CD14-positive monocyte (primary cell): ENCODE measurements around the gene TMEM244. TPM values are rescaled to one million over a fixed set of nuclear protein-coding genes. Genes with fewer than 3 reads are reported as not detected.

Source experiments
- DNase-seq, 3 donors: peaks; one replicate each; pipeline ENCODE4 v3.0.0-alpha.2; 2011 to 2022
- H2AFZ ChIP-seq: 2 replicates; pipeline ENCODE4 v1.6.0; 2012; ENCODE audit warnings: mild to moderate bottlenecking, low read depth, low read length, inconsistent platforms; ENCODE audit not compliant: insufficient read depth, poor library complexity, severe bottlenecking
- H3K27ac ChIP-seq, 2 donors: 1 replicate in 1 of 2; 2 replicates in 1 of 2; pipeline ENCODE4 v1.5.1; 2012 to 2013; ENCODE audit warnings: low read length in 2 of 2, control low read depth in 1 of 2, inconsistent platforms in 1 of 2, low read depth in 1 of 2, mild to moderate bottlenecking in 1 of 2
- H3K27me3 ChIP-seq, 2 donors: one replicate each; pipeline versions ENCODE4 v1.6.0 to v1.6.1; 2011 to 2013; ENCODE audit warnings: low read length in 2 of 2; ENCODE audit not compliant: control insufficient read depth in 2 of 2, insufficient read depth in 2 of 2
- H3K36me3 ChIP-seq, 2 donors: replicated peaks in 1 of 2; 1 replicate in 1 of 2; 2 replicates in 1 of 2; pipeline versions ENCODE4 v1.5.1 to v1.6.1; 2012 to 2013; ENCODE audit warnings: low read length in 2 of 2, control low read depth in 1 of 2, inconsistent platforms in 1 of 2, mild to moderate bottlenecking in 1 of 2; ENCODE audit not compliant: insufficient read depth in 2 of 2, control insufficient read depth in 1 of 2
- H3K4me1 ChIP-seq, 2 donors: 1 replicate in 1 of 2; 2 replicates in 1 of 2; pipeline versions ENCODE4 v1.5.1 to v1.6.1; 2012 to 2013; ENCODE audit warnings: low read length in 2 of 2, control low read depth in 1 of 2, inconsistent platforms in 1 of 2, mild to moderate bottlenecking in 1 of 2, moderate library complexity in 1 of 2; ENCODE audit not compliant: insufficient read depth in 2 of 2, control insufficient read depth in 1 of 2
- H3K4me2 ChIP-seq: replicated peaks from 2 replicates; pipeline ENCODE3; 2012; ENCODE audit warnings: low read length, moderate library complexity, mild to moderate bottlenecking; ENCODE audit not compliant: poor library complexity, severe bottlenecking; ENCODE audit errors: extremely low read depth
- H3K4me3 ChIP-seq, 3 experiments: fragments of 200-600 bp in 1 of 3; sonication (generic) in 1 of 3; replicated peaks in 1 of 3; 1 replicate in 2 of 3; 2 replicates in 1 of 3; pipeline ENCODE4 v1.5.1; 2011 to 2013; ENCODE audit warnings: low read length in 3 of 3, mild to moderate bottlenecking in 3 of 3, control low read depth in 2 of 3, low read depth in 2 of 3, inconsistent platforms in 1 of 3, moderate library complexity in 1 of 3
- H3K79me2 ChIP-seq: 2 replicates; pipeline ENCODE4 v1.6.0; 2012; ENCODE audit warnings: mild to moderate bottlenecking, control low read depth, inconsistent platforms, low read length, moderate library complexity; ENCODE audit not compliant: insufficient read depth
- H3K9ac ChIP-seq: 2 replicates; pipeline ENCODE4 v1.6.0; 2017; ENCODE audit warnings: low read length, mild to moderate bottlenecking; ENCODE audit not compliant: insufficient read depth, poor library complexity, severe bottlenecking
- H3K9me3 ChIP-seq, 2 donors: replicated peaks in 1 of 2; 1 replicate in 1 of 2; 2 replicates in 1 of 2; pipeline versions ENCODE4 v1.5.1 to v1.6.1; 2012 to 2013; ENCODE audit warnings: low read length in 2 of 2, control low read depth in 1 of 2; ENCODE audit not compliant: control insufficient read depth in 1 of 2, insufficient read depth in 1 of 2
- H4K20me1 ChIP-seq: 2 replicates; pipeline ENCODE4 v1.6.0; 2012; ENCODE audit warnings: mild to moderate bottlenecking, low read length, control low read depth, moderate library complexity; ENCODE audit not compliant: insufficient read depth
- H3K27ac Mint-ChIP-seq, 7 donors: one replicate each; pipeline ENCODE4 v1.8.0; 2020; ENCODE audit warnings: mild to moderate bottlenecking in 7 of 7, mixed read lengths in 7 of 7, moderate library complexity in 6 of 7, inconsistent platforms in 2 of 7
- H3K27me3 Mint-ChIP-seq, 3 donors: one replicate each; pipeline ENCODE4 v1.8.0; 2021 to 2022; ENCODE audit warnings: low read depth in 3 of 3, mild to moderate bottlenecking in 3 of 3, mixed read lengths in 3 of 3, moderate library complexity in 3 of 3, inconsistent platforms in 1 of 3
- H3K36me3 Mint-ChIP-seq, 2 donors: one replicate each; pipeline ENCODE4 v1.8.0; 2020; ENCODE audit warnings: mixed read lengths in 2 of 2, inconsistent platforms in 1 of 2, mild to moderate bottlenecking in 1 of 2
- H3K4me1 Mint-ChIP-seq: one replicate; pipeline ENCODE4 v1.8.0; 2020; ENCODE audit warnings: mild to moderate bottlenecking, mixed read lengths
- H3K4me3 Mint-ChIP-seq, 2 donors: one replicate each; pipeline ENCODE4 v1.8.0; 2020; ENCODE audit warnings: mild to moderate bottlenecking in 2 of 2, mixed read lengths in 2 of 2, moderate library complexity in 1 of 2
- H3K9me3 Mint-ChIP-seq, 7 donors: one replicate each; pipeline ENCODE4 v1.8.0; 2020 to 2022; ENCODE audit warnings: mixed read lengths in 7 of 7, mild to moderate bottlenecking in 6 of 7, moderate library complexity in 6 of 7, inconsistent platforms in 2 of 7
- WGBS: methylation state at CpG from one replicate; pipeline ENCODE4 v1.1.5; 2013; ENCODE audit warnings: missing lambda C conversion rate; ENCODE audit not compliant: insufficient coverage; 5-methylcytosine and 5-hydroxymethylcytosine counted together
- intact Hi-C, 2 donors: fragments of 100-400 bp; cut with micrococcal nuclease; formaldehyde crosslinking; loops; one replicate each; pipeline versions ENCODE4 v1.15.0 to v1.15.1; 2023
- polyA plus RNA-seq, 3 donors: library from polyadenylated mRNA; depleted of rRNA in 1 of 3; unstranded in 2 of 3; stranded (reverse) in 1 of 3; fragments of 300-500 nt in 2 of 3; fragments of >200 nt in 1 of 3; fragmentation: Illumina TruSeq in 2 of 3; gene quantifications; 1 replicate in 2 of 3; 2 replicates in 1 of 3; pipeline ENCODE4 v1.2.3, GENCODE V29; 2012 to 2021
- TF ChIP-seq, protein P1 (sequence below): fragments of 200-600 bp; IDR thresholded peaks from one replicate; pipeline ENCODE4 v1.8.0; 2022; ENCODE audit warnings: antibody characterized with exemption, mild to moderate bottlenecking

Gene TMEM244
- polyA plus RNA-seq, 3 donors, result not detected

DNA sequence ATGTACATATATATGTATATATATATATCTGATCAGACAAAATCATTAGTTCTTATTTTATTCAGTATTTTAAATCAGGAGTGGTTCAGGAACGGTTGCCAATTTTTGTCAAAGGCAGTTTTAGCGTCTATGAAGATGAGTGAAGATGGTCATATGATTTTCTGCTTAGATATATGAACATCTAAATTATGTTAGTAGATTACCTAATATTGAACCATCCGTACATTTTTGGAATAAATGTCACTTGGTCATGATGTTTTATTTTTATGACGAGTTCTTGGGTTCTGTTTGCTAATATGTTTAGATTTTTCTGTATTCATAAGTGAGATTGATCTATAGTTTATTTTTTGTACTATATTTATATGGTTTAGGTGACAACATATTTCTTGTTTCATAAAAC, 3.3 kb downstream of the TMEM244 start:
- no peaks in the 10 kb centered on the region for H3K79me2 ChIP-seq
- no peaks in the 10 kb centered on the region for H3K4me1 ChIP-seq
- no CpG with 5 or more reads among the region's 4 CpGs for whole genome bisulfite sequencing
- Mint-ChIP-seq H3K9me3 (peaks cover 0 to 2% (median 0%) of the 10 kb centered on the region in 7 donors), H3K4me1 (peaks cover 3% of the 10 kb centered on the region), H3K27me3 (no peaks in the 10 kb centered on the region), H3K4me3 (no peak overlapping the region), H3K36me3 (no peaks in the 10 kb centered on the region), H3K27ac (no peak overlapping the region)
- TF ChIP-seq, protein P1, sequence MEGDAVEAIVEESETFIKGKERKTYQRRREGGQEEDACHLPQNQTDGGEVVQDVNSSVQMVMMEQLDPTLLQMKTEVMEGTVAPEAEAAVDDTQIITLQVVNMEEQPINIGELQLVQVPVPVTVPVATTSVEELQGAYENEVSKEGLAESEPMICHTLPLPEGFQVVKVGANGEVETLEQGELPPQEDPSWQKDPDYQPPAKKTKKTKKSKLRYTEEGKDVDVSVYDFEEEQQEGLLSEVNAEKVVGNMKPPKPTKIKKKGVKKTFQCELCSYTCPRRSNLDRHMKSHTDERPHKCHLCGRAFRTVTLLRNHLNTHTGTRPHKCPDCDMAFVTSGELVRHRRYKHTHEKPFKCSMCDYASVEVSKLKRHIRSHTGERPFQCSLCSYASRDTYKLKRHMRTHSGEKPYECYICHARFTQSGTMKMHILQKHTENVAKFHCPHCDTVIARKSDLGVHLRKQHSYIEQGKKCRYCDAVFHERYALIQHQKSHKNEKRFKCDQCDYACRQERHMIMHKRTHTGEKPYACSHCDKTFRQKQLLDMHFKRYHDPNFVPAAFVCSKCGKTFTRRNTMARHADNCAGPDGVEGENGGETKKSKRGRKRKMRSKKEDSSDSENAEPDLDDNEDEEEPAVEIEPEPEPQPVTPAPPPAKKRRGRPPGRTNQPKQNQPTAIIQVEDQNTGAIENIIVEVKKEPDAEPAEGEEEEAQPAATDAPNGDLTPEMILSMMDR, result no peak
- intact Hi-C loops, result no loop called here
- DNase-seq, result no peak
- H3K36me3 ChIP-seq, result no peaks in the 10 kb centered on the region
- H2AFZ ChIP-seq, result no peak overlapping the region
- H3K4me3 ChIP-seq, result no peak overlapping the region
- H3K9me3 ChIP-seq, result no peaks in the 10 kb centered on the region
- H3K9ac ChIP-seq, result no peak overlapping the region
- no peak overlapping the region for H3K27ac ChIP-seq
- H3K27me3 ChIP-seq, result no peaks in the 10 kb centered on the region
- H3K4me2 ChIP-seq, result no peak overlapping the region
- no peaks in the 10 kb centered on the region for H4K20me1 ChIP-seq

DNA sequence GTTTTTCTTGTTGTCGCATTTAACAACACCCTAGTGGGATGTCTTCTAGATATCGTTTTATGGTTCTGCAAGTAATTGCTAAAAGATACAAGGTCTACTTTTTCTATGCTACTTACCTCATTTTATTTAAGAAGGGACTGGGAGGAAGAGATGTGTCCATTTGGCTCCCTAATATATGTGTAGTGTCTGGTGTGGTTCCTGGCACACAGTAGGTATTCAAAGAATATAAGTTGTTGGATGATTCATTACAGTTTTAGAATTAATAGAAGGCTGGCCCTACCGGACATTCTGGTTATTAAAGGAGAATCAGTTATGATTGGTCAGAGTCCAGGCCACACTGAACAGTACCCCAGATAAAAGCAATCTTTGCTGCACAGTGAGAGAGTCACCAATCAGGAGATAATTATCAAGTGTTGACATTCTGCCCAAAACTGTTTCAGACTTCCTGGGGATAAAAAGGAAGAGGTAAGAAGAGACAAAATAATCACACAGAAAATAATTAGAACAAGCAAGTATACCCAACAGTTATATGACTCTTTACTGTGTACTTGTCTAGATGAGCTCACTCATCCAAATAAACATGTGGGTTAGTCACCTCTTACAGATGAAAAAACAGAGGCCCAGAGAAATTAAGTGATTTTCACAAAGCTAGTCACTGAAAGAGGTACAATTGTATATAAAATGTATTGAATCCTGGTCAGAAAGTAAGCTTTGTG, 7.0 kb downstream of the TMEM244 start:
- no peak for DNase-seq
- TF ChIP-seq, protein P1, result no peak
- H3K4me1 ChIP-seq, result no peaks in the 10 kb centered on the region
- no peak overlapping the region for H3K4me3 Mint-ChIP-seq
- no peak overlapping the region for H3K4me3 ChIP-seq
- no peaks in the 10 kb centered on the region for H3K79me2 ChIP-seq
- no peak overlapping the region for H3K9ac ChIP-seq
- peaks cover 0 to 1% (median 1%) of the 10 kb centered on the region in 3 donors for H3K27me3 Mint-ChIP-seq
- H3K36me3 ChIP-seq, result no peaks in the 10 kb centered on the region
- H3K4me1 Mint-ChIP-seq, result peaks cover 2% of the 10 kb centered on the region
- H3K27ac ChIP-seq, result no peak overlapping the region
- intact Hi-C loops, result no loop called here
- no peak overlapping the region for H3K4me2 ChIP-seq
- H4K20me1 ChIP-seq, result no peaks in the 10 kb centered on the region
- H3K27me3 ChIP-seq, result no peaks in the 10 kb centered on the region
- peaks cover 0 to 2% (median 0%) of the 10 kb centered on the region in 7 donors for H3K9me3 Mint-ChIP-seq
- H3K36me3 Mint-ChIP-seq, result no peaks in the 10 kb centered on the region
- no CpG with 5 or more reads among the region's 3 CpGs for WGBS
- no peaks in the 10 kb centered on the region for H3K9me3 ChIP-seq
- no peak overlapping the region for H3K27ac Mint-ChIP-seq
- no peak overlapping the region for H2AFZ ChIP-seq
